PC-9 (cell line): ENCODE results near the gene ANXA1.

ENCODE experiments used
- CTCF ChIP-seq: fragments of 200-600 bp; sonication (generic); conservative IDR thresholded peaks from 2 replicates; pipeline ENCODE4 v1.6.1; 2017; ENCODE audit warnings: mixed run types, antibody characterized with exemption, mild to moderate bottlenecking, moderate library complexity
- EZH2 ChIP-seq: fragments of 200-600 bp; sonication (generic); IDR thresholded peaks from 2 replicates; pipeline ENCODE4 v1.8.0; 2017; ENCODE audit warnings: antibody characterized with exemption, low read depth

DNA sequence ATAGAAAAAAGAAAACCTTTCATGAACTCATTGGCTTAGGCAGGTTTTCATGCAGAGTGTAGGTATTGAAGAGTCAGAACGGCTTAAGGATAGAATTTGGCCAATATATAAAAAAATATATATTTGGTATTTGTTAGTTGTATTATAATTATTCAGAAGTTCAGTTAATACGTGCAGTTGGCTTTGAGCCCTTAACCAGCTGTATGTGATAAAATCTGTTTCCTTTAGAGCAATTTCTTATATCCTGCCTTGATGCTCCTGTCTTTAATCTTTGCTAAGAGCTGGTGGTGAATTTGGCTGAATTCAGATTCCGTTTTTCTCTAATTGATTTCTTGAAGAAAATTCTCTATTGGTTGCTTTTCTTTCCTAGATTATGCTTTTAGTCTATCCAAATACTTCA is 3.7 kb downstream of the ANXA1 start:
- no peak for TF ChIP-seq CTCF
- TF ChIP-seq EZH2, result no peak
